Measurements from ENCODE around the gene LRRC4.

Gene LRRC4

GRCh38 chr7:128024151-128024550, 7.1 kb downstream of the LRRC4 start:
- Histone ChIP-seq H3K4me1 (ENCODE audit: control insufficient read depth, insufficient read depth, low read length, poor library complexity, severe bottlenecking) (no peaks in the 10 kb centered on the region), H3K9me3 (ENCODE audit: control insufficient read depth, low read length) (no peaks in the 10 kb centered on the region), H3K4me3 (ENCODE audit: insufficient read depth, low read depth, low read length, poor library complexity, severe bottlenecking) (no peak overlapping the region), H3K27ac (ENCODE audit: insufficient read depth, low read length, poor library complexity, severe bottlenecking) (no peak overlapping the region), H3K27me3 (replicated peaks; ENCODE audit: control insufficient read depth, insufficient read depth, low read length, poor library complexity, severe bottlenecking) (no peaks in the 10 kb centered on the region), H3K36me3 (ENCODE audit: control insufficient read depth, insufficient read depth, low read length) (peaks cover 11% of the 10 kb centered on the region)
- DNase-seq = no peak

GRCh38 chr7:128022631-128023532, 8.4 kb downstream of the LRRC4 start:
- Histone ChIP-seq H3K27ac (ENCODE audit: insufficient read depth, low read length, poor library complexity, severe bottlenecking) (no peak overlapping the region), H3K36me3 (ENCODE audit: control insufficient read depth, insufficient read depth, low read length) (peaks cover 7% of the 10 kb centered on the region), H3K9me3 (ENCODE audit: control insufficient read depth, low read length) (no peaks in the 10 kb centered on the region), H3K4me1 (ENCODE audit: control insufficient read depth, insufficient read depth, low read length, poor library complexity, severe bottlenecking) (no peaks in the 10 kb centered on the region), H3K4me3 (ENCODE audit: insufficient read depth, low read depth, low read length, poor library complexity, severe bottlenecking) (no peak overlapping the region), H3K27me3 (replicated peaks; ENCODE audit: control insufficient read depth, insufficient read depth, low read length, poor library complexity, severe bottlenecking) (no peaks in the 10 kb centered on the region)
- DNase-seq = no peak

GRCh38 chr7:128021366-128021765, 9.9 kb downstream of the LRRC4 start:
- H3K27me3 ChIP-seq (replicated peaks; ENCODE audit: control insufficient read depth, insufficient read depth, low read length, poor library complexity, severe bottlenecking) = no peaks in the 10 kb centered on the region
- no peaks in the 10 kb centered on the region for H3K9me3 ChIP-seq (ENCODE audit: control insufficient read depth, low read length)
- no peak overlapping the region for H3K27ac ChIP-seq (ENCODE audit: insufficient read depth, low read length, poor library complexity, severe bottlenecking)
- peaks cover 7% of the 10 kb centered on the region for H3K36me3 ChIP-seq (ENCODE audit: control insufficient read depth, insufficient read depth, low read length)
- no peaks in the 10 kb centered on the region for H3K4me1 ChIP-seq (ENCODE audit: control insufficient read depth, insufficient read depth, low read length, poor library complexity, severe bottlenecking)
- no peak overlapping the region for H3K4me3 ChIP-seq (ENCODE audit: insufficient read depth, low read depth, low read length, poor library complexity, severe bottlenecking)
- DNase-seq = no peak

- Histone ChIP-seq H3K4me1 (ENCODE audit: control insufficient read depth, insufficient read depth, low read length, poor library complexity, severe bottlenecking) (no peaks in the 10 kb centered on the region), H3K27ac (ENCODE audit: insufficient read depth, low read length, poor library complexity, severe bottlenecking) (no peak overlapping the region), H3K9me3 (ENCODE audit: control insufficient read depth, low read length) (no peaks in the 10 kb centered on the region), H3K4me3 (ENCODE audit: insufficient read depth, low read depth, low read length, poor library complexity, severe bottlenecking) (no peak overlapping the region), H3K36me3 (ENCODE audit: control insufficient read depth, insufficient read depth, low read length) (peaks cover 7% of the 10 kb centered on the region), H3K27me3 (replicated peaks; ENCODE audit: control insufficient read depth, insufficient read depth, low read length, poor library complexity, severe bottlenecking) (no peaks in the 10 kb centered on the region)
- DNase-seq = no peak
Observed at GRCh38 chr7:128020159-128020558, 11.1 kb downstream of the LRRC4 start.

GRCh38 chr7:128019288-128019687, 11.9 kb downstream of the LRRC4 start:
- H3K4me1 ChIP-seq (ENCODE audit: control insufficient read depth, insufficient read depth, low read length, poor library complexity, severe bottlenecking) = no peaks in the 10 kb centered on the region

GRCh38 chr7:128017862-128018845, 13.1 kb downstream of the LRRC4 start:
- no peak overlapping the region for H3K4me3 ChIP-seq (ENCODE audit: insufficient read depth, low read depth, low read length, poor library complexity, severe bottlenecking)
- no peaks in the 10 kb centered on the region for H3K9me3 ChIP-seq (ENCODE audit: control insufficient read depth, low read length)
- DNase-seq = no peak
- H3K4me1 ChIP-seq (ENCODE audit: control insufficient read depth, insufficient read depth, low read length, poor library complexity, severe bottlenecking) = no peaks in the 10 kb centered on the region
- H3K27me3 ChIP-seq (replicated peaks; ENCODE audit: control insufficient read depth, insufficient read depth, low read length, poor library complexity, severe bottlenecking) = no peaks in the 10 kb centered on the region
- H3K27ac ChIP-seq (ENCODE audit: insufficient read depth, low read length, poor library complexity, severe bottlenecking) = no peak overlapping the region
- H3K36me3 ChIP-seq (ENCODE audit: control insufficient read depth, insufficient read depth, low read length) = peaks cover 7% of the 10 kb centered on the region

More at GRCh38 chr7:128019288-128019687, 11.9 kb downstream of the LRRC4 start:
- no peak for DNase-seq
- Histone ChIP-seq H3K36me3 (ENCODE audit: control insufficient read depth, insufficient read depth, low read length) (peaks cover 7% of the 10 kb centered on the region), H3K9me3 (ENCODE audit: control insufficient read depth, low read length) (no peaks in the 10 kb centered on the region), H3K27me3 (replicated peaks; ENCODE audit: control insufficient read depth, insufficient read depth, low read length, poor library complexity, severe bottlenecking) (no peaks in the 10 kb centered on the region), H3K27ac (ENCODE audit: insufficient read depth, low read length, poor library complexity, severe bottlenecking) (no peak overlapping the region), H3K4me3 (ENCODE audit: insufficient read depth, low read depth, low read length, poor library complexity, severe bottlenecking) (no peak overlapping the region)

GRCh38 chr7:128017460-128017859, 13.8 kb downstream of the LRRC4 start:
- H3K9me3 ChIP-seq (ENCODE audit: control insufficient read depth, low read length) = no peaks in the 10 kb centered on the region
- no peak for DNase-seq
- no peaks in the 10 kb centered on the region for H3K27me3 ChIP-seq (replicated peaks; ENCODE audit: control insufficient read depth, insufficient read depth, low read length, poor library complexity, severe bottlenecking)
- no peak overlapping the region for H3K4me3 ChIP-seq (ENCODE audit: insufficient read depth, low read depth, low read length, poor library complexity, severe bottlenecking)
- H3K4me1 ChIP-seq (ENCODE audit: control insufficient read depth, insufficient read depth, low read length, poor library complexity, severe bottlenecking) = no peaks in the 10 kb centered on the region
- peaks cover 10% of the 10 kb centered on the region for H3K36me3 ChIP-seq (ENCODE audit: control insufficient read depth, insufficient read depth, low read length)
- H3K27ac ChIP-seq (ENCODE audit: insufficient read depth, low read length, poor library complexity, severe bottlenecking) = no peak overlapping the region

- Histone ChIP-seq H3K4me3 (ENCODE audit: insufficient read depth, low read depth, low read length, poor library complexity, severe bottlenecking) (no peak overlapping the region), H3K9me3 (ENCODE audit: control insufficient read depth, low read length) (no peaks in the 10 kb centered on the region), H3K27me3 (replicated peaks; ENCODE audit: control insufficient read depth, insufficient read depth, low read length, poor library complexity, severe bottlenecking) (no peaks in the 10 kb centered on the region), H3K36me3 (ENCODE audit: control insufficient read depth, insufficient read depth, low read length) (peaks cover 7% of the 10 kb centered on the region), H3K27ac (ENCODE audit: insufficient read depth, low read length, poor library complexity, severe bottlenecking) (no peak overlapping the region), H3K4me1 (ENCODE audit: control insufficient read depth, insufficient read depth, low read length, poor library complexity, severe bottlenecking) (no peaks in the 10 kb centered on the region)
- no peak for DNase-seq
Observed at GRCh38 chr7:128014811-128015210, 16.4 kb downstream of the LRRC4 start.

- no peaks in the 10 kb centered on the region for H3K27me3 ChIP-seq (replicated peaks; ENCODE audit: control insufficient read depth, insufficient read depth, low read length, poor library complexity, severe bottlenecking)
- H3K9me3 ChIP-seq (ENCODE audit: control insufficient read depth, low read length) = no peaks in the 10 kb centered on the region
- no peak overlapping the region for H3K4me3 ChIP-seq (ENCODE audit: insufficient read depth, low read depth, low read length, poor library complexity, severe bottlenecking)
- no peak for DNase-seq
- no peaks in the 10 kb centered on the region for H3K4me1 ChIP-seq (ENCODE audit: control insufficient read depth, insufficient read depth, low read length, poor library complexity, severe bottlenecking)
- peaks cover 7% of the 10 kb centered on the region for H3K36me3 ChIP-seq (ENCODE audit: control insufficient read depth, insufficient read depth, low read length)
- H3K27ac ChIP-seq (ENCODE audit: insufficient read depth, low read length, poor library complexity, severe bottlenecking) = no peak overlapping the region
Observed at GRCh38 chr7:128011131-128011661, 20.0 kb downstream of the LRRC4 start.

Data from effector memory CD4-positive, alpha-beta T cell (primary cell).